Measurements from ENCODE around the gene SVOP.

The SVOP gene

DNA sequence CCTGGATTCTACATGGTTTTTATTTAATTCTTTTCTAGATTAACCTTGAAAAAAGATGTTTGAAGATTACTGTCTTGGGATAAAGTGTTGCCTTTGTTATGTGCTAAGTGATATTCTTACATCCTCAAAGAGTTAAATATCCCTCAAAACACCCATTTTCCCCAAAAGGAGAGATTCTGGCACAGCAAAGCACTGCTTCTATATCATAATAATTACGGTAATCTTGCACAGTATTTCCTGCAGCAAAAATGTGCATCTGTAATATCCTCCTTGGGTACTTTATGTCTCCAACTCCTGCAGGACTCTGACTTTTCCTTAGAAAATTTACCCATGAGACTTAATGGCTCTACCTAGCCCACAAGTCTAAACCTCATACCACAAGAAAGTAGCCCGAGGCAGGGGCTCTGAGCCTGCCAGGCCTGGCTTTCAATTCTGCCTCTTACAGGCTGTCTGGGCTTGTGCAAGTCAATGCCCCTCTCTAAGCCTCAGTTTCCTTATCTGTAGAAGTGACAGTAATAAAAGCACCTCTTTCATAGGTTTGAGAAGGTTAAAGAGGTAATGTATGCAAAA, 45.8 kb downstream of the SVOP start:
- DNase-seq (ENCODE audit: low spot score) = no peak

DNA sequence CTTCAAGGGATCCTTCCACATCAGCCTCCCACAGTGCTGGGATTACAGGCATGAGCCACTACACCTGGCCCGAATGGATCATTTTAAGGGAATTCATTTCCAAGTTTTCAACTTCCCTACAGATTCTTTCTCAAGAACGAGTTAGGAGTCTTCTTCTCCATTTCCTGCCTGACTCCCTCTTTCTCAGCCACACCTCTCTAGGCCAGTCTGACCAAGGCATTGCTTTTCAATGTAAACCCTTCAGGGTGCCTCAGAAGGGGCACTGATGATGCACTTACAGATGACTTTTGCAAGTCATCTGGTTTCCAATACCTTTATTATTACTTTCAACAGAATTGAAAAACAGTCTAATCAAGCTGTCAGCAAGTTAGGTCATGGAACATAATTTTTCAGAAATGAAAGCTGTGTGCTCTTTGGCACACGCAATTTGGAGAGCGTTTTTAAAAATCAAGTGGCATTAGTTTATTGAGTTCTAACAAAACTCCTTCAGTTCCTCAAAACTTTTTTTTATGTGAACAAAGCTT, 47.2 kb downstream of the SVOP start:
- DNase-seq (ENCODE audit: low spot score) = no peak

GRCh38 chr12:108972358-108972757, 48.5 kb downstream of the SVOP start:
- DNase-seq (ENCODE audit: low spot score) = no peak

DNA sequence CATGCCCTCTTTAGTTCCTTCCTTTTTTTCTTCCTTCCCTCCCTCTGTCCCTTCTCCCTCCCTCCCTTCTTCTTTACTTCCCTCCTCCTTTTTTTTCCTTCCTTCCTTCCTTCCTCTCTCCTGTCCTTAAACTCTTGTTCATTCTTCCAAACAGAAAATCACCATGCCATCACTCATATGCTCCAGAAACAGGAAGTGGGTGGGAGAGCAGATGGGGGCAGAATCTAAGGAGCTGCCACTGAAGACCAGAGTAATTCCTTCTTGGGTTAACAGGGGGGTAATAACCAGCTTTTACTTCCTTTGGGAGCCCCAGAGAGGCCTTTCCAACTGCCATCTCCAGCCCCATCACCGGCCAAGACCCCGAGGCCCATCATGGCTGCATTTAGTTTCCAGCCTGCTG, 51.2 kb downstream of the SVOP start:
- DNase-seq (ENCODE audit: low spot score) = no peak

- peak; percentile 10 for DNase-seq (ENCODE audit: low spot score)
These were observed 52.9 kb downstream of the SVOP start for GRCh38 chr12:108967869-108968540.

DNA sequence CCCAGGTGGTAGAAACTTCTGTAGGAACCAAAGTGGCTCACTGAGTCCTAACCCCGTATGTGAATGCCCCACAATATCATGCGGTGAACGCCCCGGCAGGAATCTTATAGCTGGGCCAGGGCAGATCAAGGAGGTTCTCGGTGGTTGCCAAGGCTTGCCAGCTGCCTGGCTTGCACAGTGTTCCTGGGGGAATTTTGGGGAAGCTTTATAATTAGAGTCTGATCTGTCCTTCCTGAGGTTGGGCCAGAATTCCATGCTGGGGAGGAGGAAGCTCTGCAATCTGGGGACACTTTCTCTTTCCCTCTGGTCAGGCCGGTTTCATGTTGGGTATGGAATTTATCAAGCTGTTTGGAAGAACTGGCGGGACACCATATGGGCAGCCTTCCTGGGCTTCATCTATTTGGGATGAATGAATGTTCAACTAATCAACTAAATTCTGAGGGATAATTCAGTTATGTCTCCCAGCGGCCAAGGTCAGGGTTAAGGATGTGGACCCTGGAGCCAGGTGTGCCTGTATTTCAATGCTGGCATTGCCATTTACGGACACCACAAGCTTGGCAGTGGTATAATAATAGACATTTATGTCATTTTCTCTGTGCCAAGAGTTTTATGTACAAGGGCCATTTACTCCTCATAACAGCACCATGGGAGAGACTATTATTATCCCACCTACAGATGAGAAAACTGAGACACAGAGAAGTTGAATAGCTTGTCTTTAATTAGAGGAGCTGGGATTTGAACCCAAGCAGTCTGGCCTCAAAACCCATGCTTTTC, 54.3 kb downstream of the SVOP start:
- no peak for DNase-seq (ENCODE audit: low spot score)

DNA sequence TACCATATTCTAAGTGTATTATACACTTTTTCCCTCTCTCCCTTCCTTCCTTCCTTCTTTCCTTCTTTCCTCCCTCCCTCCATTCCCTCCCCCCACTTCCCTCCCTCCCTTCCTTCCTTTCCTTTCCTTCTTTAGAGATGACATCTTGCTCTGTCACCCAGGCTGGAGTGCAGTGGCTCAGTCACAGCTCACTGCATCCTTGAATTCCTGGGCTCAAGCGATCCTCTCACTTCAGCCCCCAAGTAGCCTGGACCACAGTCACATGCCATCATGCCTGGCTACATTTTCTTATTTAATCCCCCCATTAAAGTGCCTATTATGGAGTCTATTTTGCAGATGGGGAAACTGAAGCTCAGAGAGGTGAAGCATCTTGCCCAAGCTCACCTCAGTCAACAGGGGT, 55.0 kb downstream of the SVOP start:
- DNase-seq (ENCODE audit: low spot score) = no peak

- DNase-seq (ENCODE audit: low spot score) = no peak
These were observed 56.2 kb downstream of the SVOP start for GRCh38 chr12:108964371-108965352.

GRCh38 chr12:108962256-108962655, 58.6 kb downstream of the SVOP start:
- no peak for DNase-seq (ENCODE audit: low spot score)

DNA sequence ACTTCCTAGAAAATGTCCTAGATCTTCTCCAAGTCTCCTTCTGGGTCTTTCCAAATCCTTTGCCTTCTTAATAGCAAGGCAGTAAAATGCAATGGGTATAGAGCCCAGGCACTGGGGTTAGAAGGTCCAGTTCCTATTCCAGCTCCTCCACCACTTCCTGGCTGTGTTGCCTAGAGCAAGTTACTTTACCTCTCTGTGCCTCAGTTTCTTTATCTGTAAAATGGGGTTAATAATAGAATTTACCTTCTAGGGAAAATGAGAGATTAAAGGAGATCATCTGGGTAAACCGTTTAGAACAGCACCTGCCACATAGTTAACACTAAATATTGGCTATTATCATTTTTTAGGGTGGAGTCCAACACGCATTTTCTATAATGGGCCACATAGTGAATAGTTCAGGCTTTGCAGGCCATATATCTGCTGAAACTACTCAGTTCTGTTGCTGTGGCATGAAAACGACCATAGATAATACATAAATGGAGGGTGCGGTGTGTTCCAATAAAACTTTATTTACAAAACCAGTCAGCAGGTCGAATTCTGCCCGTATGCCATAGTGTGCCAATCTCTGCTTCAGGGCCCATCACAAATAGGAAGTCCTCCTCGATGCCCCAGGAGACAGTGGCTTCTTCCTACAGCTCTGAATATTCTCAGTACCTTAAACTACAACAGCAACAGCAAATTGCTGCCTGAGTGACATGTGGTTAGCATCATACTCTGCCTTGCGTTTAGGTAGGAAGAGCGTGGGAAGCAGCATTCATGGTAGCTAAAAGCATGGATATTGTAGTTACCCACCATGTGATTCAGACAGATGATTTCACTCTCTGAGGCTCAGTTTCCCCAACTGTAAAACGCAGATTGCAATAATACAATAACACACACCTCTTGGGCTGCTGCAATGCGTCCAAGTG, 60.9 kb downstream of the SVOP start:
- DNase-seq (ENCODE audit: low spot score) = no peak

DNA sequence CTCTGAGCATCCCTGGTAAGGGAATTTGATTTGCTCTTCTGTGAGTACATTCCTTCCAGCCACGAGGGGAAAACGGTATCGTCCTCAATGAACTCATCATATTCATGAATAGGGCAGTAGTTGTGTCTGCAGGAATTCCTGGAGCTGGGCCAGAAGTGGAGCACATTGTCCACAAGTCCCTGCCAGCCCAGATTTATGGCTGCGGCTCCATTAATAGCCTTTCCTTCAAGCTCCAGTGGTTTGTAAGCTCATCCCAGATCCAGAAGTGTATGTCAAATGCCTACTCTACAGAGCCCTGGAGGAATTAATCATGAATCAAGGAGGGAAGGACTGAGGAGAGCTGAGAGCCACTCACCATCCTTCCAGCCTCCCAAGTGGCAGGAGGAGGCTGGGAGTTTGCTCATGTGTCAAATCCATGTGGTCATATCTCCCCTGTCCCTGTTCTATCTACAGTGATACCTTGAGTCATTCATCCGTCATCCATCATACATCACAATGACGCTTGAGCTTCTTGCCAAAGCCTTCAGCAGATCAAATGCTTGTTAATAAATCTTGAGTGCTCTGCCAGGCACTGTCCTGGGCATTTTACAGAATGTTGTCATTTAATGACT, 65.5 kb downstream of the SVOP start:
- peak; percentile 49 for DNase-seq (ENCODE audit: low spot score)

DNA sequence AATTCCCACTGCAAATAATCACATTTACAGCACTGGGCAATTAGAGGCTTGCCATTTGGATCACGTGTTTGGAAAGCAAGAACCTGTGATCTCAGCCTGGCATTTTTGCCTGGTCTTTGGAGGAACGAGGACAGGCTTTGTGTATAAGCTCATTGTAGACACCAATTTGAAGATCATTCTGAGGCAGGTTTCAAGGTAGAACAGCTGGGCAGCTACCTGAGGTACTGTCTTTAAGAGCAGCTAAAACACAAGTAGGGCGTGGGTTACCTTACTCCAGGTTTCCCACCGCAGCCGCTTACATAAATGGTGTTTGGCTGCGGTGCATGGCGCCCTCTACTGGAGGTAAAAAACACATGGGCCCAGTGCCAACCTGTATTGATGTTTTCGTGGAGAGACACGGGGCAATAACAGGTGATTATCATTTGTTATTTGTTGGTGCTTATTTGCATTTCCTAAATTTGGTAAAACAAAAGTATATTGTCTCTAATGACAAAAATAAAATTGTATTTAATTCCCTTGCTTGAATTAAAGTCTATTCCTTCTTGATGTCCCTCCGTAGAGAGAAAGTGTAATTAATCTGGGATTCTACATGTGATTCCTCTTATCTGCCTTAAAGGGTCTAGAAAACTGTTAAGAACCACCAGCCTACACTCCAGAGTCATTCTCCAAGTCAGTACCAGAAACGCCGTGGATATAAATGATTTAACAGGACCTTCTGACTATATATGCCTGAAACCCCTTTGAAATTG, 69.7 kb downstream of the SVOP start:
- DNase-seq (ENCODE audit: low spot score) = peak; percentile 63

DNA sequence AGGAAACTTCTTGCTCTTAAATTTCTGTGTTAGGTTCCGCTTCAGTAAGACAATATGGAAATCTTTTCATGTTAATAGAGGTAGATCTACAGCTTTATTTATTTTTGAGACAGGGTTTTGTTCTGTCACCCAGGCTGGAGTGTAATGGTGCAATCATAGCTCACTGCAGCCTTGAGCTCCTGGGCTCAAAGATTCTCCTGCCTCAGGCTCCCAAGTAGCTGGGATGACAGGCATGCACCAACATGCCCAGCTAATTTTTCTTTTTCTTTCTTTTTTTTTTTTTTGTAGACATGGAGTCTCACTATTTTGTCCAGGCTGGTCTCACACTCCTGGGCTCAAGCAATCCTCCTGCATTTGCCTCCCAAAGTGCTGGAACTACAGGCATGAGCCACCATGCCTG, 70.9 kb downstream of the SVOP start:
- no peak for DNase-seq (ENCODE audit: low spot score)

GRCh38 chr12:108948367-108948766, 72.5 kb downstream of the SVOP start:
- DNase-seq (ENCODE audit: low spot score) = no peak

DNA sequence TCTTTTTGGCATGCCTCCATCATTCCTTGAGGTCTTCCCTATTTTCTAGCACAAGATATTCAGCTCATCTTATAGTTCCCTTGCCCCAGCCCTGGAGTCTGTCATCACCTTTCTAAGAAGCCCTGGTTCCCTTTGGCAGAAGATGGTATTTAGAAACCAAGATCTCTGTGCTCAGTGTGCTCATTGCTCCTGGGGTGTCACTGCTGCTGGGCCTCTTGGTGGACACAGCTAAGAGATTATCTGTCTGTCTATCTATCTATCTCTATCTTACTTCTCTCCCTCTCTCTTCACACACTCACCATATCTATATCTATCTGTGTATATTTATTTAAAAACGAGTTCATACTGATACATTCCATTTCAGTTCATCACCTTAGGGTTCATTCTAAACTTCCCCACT, 73.8 kb downstream of the SVOP start:
- no peak for DNase-seq (ENCODE audit: low spot score)

DNA sequence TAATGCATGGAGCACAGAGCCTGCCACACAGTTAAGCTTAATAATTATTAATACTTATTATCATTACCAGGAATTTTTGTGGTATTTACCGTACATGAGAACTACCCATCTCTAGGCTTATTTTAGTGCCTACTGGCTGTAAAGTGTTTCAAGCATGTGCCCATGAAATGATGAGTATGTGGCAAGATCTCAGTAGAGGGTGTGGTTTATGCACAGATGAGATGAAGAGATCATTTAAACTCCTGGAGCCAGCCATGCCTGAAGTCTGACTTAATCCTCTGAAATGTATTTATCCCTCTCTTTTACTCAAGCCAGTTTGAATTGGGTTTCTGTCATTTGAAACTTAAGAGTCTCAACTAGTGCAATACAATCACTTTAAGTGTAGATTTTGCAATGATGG, 80.7 kb downstream of the SVOP start:
- no peak for DNase-seq (ENCODE audit: low spot score)

DNA sequence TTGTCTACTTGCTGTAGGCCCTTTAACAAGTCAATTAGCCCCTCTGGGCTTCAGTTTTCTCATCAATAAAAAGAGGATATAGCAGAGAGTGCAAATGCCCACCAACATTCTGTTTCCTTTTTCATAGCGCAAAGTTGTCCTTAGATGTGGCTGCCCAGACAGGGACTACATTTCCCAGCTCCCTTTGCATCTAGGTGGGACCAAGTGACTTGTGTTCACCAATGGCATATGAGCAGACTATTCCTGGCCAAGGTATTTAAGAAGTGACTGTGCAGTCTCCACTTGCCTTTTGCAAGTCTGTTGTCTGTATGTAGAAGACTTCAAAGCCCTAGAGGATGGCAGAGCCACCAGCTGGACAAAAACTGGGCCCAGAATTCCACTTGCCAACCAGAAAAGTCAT, 81.3 kb downstream of the SVOP start:
- no peak for DNase-seq (ENCODE audit: low spot score)

DNA sequence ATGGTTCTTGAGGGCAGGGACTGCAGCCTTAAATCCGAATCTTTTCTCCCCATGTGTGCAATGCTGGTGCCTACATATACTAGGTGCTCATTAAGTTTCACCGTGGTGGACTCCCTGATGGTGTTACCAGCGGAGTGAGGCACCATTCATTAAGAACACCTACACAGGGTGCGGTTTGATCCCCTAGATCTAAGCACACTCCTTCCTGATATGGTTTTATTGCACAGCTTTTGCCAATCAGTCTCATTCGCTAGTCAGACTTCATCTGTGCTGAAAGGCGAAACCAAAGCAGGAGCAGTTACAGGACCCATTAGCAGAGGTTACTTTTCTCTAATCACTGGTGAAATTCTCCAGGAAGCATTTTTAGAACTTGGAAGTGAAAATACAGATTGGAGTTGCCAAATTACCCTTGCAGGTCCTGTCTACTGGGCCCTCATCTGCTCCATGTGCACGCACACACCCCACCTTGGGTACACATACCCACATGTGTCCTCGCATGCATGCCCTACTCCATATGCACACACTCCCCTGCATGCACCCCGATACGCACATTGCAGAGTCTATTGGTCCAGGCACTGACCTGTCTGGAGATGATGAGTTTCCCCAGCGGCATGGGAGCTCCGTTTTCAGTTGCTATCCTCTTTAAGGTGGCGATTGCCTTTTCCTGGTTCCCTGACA, 82.5 kb downstream of the SVOP start:
- no peak for DNase-seq (ENCODE audit: low spot score)

Measured in SK-N-DZ (cell line).